HS-27A (cell line): Measurements from ENCODE around the gene AAMP.

Experiments used
- DNase-seq: peaks from one replicate; pipeline ENCODE4 v3.0.0-alpha.2; 2012; ENCODE audit warnings: low read depth, missing footprints

Gene AAMP

GRCh38 chr2:218221000-218221399, 48.9 kb downstream of the AAMP start:
- DNase-seq: no peak

- DNase-seq: no peak
Measured at GRCh38 chr2:218219934-218220333, 50.0 kb downstream of the AAMP start.

- DNase-seq: no peak
Measured at GRCh38 chr2:218218268-218219185, 51.4 kb downstream of the AAMP start.

- DNase-seq: no peak
Measured at GRCh38 chr2:218217360-218218267, 52.3 kb downstream of the AAMP start.

- peak; percentile 51 for DNase-seq
Measured at GRCh38 chr2:218216674-218217359, 53.1 kb downstream of the AAMP start, which contains the start of gene ARPC2. Gene ARPC2 (plus strand): TSS chr2:218217189. CDS start chr2:218217471, 282 bp downstream.

- DNase-seq: no peak
Measured at GRCh38 chr2:218216336-218216673, 53.6 kb downstream of the AAMP start.
